Right atrium auricular region (tissue), 2 donors: ENCODE results near the gene NCL. TPM values are rescaled to one million over a fixed set of nuclear protein-coding genes. Genes with fewer than 3 reads are reported as not detected.

Experiments used
- DNase-seq: peaks from one replicate; pipeline ENCODE4 v3.0.0-alpha.2; 2019; ENCODE audit warnings: low spot score
- H3K27ac ChIP-seq, 2 donors: fragments of 200-600 bp; sonication (generic); 1 replicate in 1 of 2; 2 replicates in 1 of 2; pipeline ENCODE4 v1.5.1; 2016 to 2019
- H3K27me3 ChIP-seq, 2 donors: fragments of 200-600 bp; sonication (generic); one replicate each; pipeline versions ENCODE4 v1.5.1 to v1.6.0; 2017 to 2019
- H3K36me3 ChIP-seq: fragments of 200-600 bp; sonication (generic); one replicate; pipeline ENCODE4 v1.5.1; 2016
- H3K4me1 ChIP-seq, 2 donors: fragments of 200-600 bp; sonication (generic); one replicate each; pipeline versions ENCODE4 v1.5.1 to v1.6.0; 2017 to 2019
- H3K4me3 ChIP-seq, 2 donors: fragments of 200-600 bp; sonication (generic); 1 replicate in 1 of 2; 2 replicates in 1 of 2; pipeline ENCODE4 v1.5.1; 2017 to 2019; ENCODE audit warnings: mild to moderate bottlenecking in 1 of 2, moderate library complexity in 1 of 2
- H3K9me3 ChIP-seq, 2 donors: fragments of 200-600 bp; sonication (generic); one replicate each; pipeline ENCODE4 v1.5.1; 2019
- total RNA-seq, 2 donors: library from RNA; depleted of rRNA; stranded (reverse); fragments of >200 nt; gene quantifications; one replicate each; pipeline ENCODE4 v1.1.0, GENCODE V29; 2016
- TF ChIP-seq, protein P1 (sequence below), 2 donors: fragments of 200-600 bp; sonication (generic); IDR thresholded peaks; one replicate each; pipeline ENCODE4 v1.5.1; 2019; ENCODE audit warnings: antibody characterized with exemption in 2 of 2

Gene NCL
- total RNA-seq, 2 donors from 2014 or later: 73.5 to 85.8 TPM

- Histone ChIP-seq H3K27me3 (no peaks in the 10 kb centered on the region), H3K36me3 (no peaks in the 10 kb centered on the region), H3K4me1 (peaks cover 3 to 6% of the 10 kb centered on the region in 2 donors), H3K4me3 (no peak overlapping the region), H3K27ac (no peak overlapping the region), H3K9me3 (no peaks in the 10 kb centered on the region)
- DNase-seq: no peak
- TF ChIP-seq, protein P1, sequence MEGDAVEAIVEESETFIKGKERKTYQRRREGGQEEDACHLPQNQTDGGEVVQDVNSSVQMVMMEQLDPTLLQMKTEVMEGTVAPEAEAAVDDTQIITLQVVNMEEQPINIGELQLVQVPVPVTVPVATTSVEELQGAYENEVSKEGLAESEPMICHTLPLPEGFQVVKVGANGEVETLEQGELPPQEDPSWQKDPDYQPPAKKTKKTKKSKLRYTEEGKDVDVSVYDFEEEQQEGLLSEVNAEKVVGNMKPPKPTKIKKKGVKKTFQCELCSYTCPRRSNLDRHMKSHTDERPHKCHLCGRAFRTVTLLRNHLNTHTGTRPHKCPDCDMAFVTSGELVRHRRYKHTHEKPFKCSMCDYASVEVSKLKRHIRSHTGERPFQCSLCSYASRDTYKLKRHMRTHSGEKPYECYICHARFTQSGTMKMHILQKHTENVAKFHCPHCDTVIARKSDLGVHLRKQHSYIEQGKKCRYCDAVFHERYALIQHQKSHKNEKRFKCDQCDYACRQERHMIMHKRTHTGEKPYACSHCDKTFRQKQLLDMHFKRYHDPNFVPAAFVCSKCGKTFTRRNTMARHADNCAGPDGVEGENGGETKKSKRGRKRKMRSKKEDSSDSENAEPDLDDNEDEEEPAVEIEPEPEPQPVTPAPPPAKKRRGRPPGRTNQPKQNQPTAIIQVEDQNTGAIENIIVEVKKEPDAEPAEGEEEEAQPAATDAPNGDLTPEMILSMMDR (IDR thresholded peaks at IDR 0.05): no peak
Measured at GRCh38 chr2:231476920-231477319, 12.6 kb upstream of the NCL start.

DNA sequence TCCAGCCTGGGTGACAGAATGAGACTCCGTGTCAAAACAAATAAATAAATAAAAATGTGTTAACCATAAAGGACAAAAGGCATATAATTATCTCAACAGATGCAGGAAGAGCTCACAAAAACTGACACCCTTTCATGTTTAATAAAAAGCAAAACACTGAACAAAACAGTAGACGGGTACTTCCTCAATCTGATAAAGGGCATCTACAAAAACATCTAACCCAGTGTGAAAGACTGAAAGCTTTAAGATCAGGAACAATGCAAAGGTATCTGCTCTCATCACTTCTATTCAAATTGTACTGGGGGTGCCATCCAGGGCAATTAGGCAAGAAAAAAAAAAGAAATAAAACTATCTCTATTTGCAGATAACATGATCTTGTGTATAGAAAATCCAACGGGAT, 11.7 kb upstream of the NCL start:
- Histone ChIP-seq H3K27ac (no peak overlapping the region), H3K4me1 (peaks cover 0 to 3% of the 10 kb centered on the region in 2 donors), H3K27me3 (no peaks in the 10 kb centered on the region), H3K4me3 (no peak overlapping the region), H3K36me3 (no peaks in the 10 kb centered on the region), H3K9me3 (no peaks in the 10 kb centered on the region)
- DNase-seq: no peak
- TF ChIP-seq, protein P1 (IDR thresholded peaks at IDR 0.05): no peak

- H3K27ac ChIP-seq: no peak overlapping the region
- no peak overlapping the region for H3K4me3 ChIP-seq
- no peaks in the 10 kb centered on the region for H3K36me3 ChIP-seq
- H3K9me3 ChIP-seq: no peaks in the 10 kb centered on the region
- peaks cover 0 to 3% of the 10 kb centered on the region in 2 donors for H3K4me1 ChIP-seq
- DNase-seq: no peak
- H3K27me3 ChIP-seq: no peaks in the 10 kb centered on the region
- TF ChIP-seq, protein P1 (IDR thresholded peaks at IDR 0.05): no peak
Measured at GRCh38 chr2:231472816-231473215, 8.5 kb upstream of the NCL start.

DNA sequence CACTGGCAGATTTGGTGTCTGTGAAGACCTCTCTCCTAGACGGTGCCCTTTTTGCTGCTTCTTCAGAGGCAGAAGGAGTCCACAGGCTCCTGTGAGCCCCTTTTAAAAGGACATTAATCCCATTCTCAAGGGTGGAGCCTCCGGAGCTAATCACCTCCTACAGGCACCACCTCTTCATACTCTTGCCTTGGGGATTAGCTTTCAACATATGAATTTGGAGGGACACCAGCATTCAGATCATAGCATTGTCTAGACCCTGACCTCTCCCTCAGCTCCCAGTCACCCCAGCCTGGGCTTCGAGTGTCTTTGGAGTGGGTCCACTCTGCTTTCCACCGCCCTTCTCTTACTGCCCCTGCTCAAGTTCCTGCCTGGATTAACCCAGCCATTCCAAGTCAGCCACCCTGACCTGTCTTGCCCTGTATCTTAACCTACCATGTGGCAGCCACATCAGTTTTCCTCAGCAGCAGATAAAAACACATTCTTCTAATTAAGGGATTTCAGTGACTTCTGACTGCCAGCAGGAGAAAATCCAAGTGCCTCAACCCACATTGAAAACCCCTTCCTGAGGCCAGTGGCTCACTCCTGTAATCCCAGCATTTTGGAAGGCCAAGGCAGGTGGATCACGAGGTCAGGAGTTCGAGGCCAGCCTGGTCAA, 6.1 kb upstream of the NCL start:
- H3K27ac ChIP-seq: no peak overlapping the region
- TF ChIP-seq, protein P1 (IDR thresholded peaks at IDR 0.05): no peak
- H3K9me3 ChIP-seq: no peaks in the 10 kb centered on the region
- H3K36me3 ChIP-seq: no peaks in the 10 kb centered on the region
- peaks cover 3% of the 10 kb centered on the region in 2 donors for H3K4me1 ChIP-seq
- DNase-seq: no peak
- no peaks in the 10 kb centered on the region for H3K27me3 ChIP-seq
- H3K4me3 ChIP-seq: no peak overlapping the region

GRCh38 chr2:231469583-231469950, 5.3 kb upstream of the NCL start:
- Histone ChIP-seq H3K27ac (no peak overlapping the region), H3K9me3 (no peaks in the 10 kb centered on the region), H3K36me3 (no peaks in the 10 kb centered on the region), H3K4me1 (peaks cover 3 to 8% of the 10 kb centered on the region in 2 donors), H3K27me3 (no peaks in the 10 kb centered on the region), H3K4me3 (no peak overlapping the region)
- TF ChIP-seq, protein P1 (IDR thresholded peaks at IDR 0.05): no peak
- DNase-seq: no peak
